ENCODE measurements around the gene CALHM1. TPM values are rescaled to one million over a fixed set of nuclear protein-coding genes. Genes with fewer than 3 reads are reported as not detected.

CALHM1 gene
- total RNA-seq, 1 donor from 2014 or later: not detected

DNA sequence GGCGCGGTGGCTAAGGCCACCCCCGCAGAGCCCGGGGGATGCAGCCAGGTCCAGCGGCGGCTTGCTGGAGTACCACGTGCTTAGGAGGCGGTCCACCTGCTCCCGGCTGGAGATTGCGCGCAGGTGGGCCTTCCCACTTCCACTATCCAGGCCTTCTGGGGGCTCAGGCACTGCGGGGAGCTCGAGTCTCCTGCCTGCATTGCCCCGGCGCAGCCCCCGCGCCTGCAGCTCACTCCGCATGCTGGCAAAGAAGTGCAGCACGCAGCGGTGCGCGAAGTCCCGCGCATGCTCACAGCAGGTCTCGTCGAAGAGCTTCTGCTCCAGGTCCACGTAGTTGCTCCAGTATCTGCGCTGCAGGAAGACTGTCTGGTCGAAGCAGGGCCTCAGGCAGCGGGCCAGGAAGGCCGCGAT is 14.6 kb upstream of the CALHM1 start:
- intact Hi-C loops (cut with DNase I): no loop called here
- no peak for DNase-seq (ENCODE audit: low spot score in 2 of 2)
- no peaks in the 10 kb centered on the region for H3K4me1 ChIP-seq
- no peaks in the 10 kb centered on the region for H3K36me3 ChIP-seq
- H3K27me3 ChIP-seq: no peaks in the 10 kb centered on the region
- H3K27ac ChIP-seq: no peak overlapping the region
- no peaks in the 10 kb centered on the region for H3K9me3 ChIP-seq
- no peak for TF ChIP-seq CTCF (IDR thresholded peaks at IDR 0.05)
- no peak overlapping the region for H3K4me3 ChIP-seq

GRCh38 chr10:103472005-103472404 is 13.3 kb upstream of the CALHM1 start:
- no peak overlapping the region for H3K4me3 ChIP-seq
- H3K4me1 ChIP-seq: no peaks in the 10 kb centered on the region
- H3K27me3 ChIP-seq: no peaks in the 10 kb centered on the region
- intact Hi-C loops (cut with DNase I): no loop called here
- H3K27ac ChIP-seq: peak overlapping the region in 1 of 2 donors; percentile 2
- TF ChIP-seq CTCF (IDR thresholded peaks at IDR 0.05): no peak
- no peak for DNase-seq (ENCODE audit: low spot score in 2 of 2)
- H3K9me3 ChIP-seq: no peaks in the 10 kb centered on the region
- no peaks in the 10 kb centered on the region for H3K36me3 ChIP-seq

GRCh38 chr10:103470761-103471653 is 12.3 kb upstream of the CALHM1 start:
- H3K9me3 ChIP-seq: no peaks in the 10 kb centered on the region
- no peak for TF ChIP-seq CTCF (IDR thresholded peaks at IDR 0.05)
- no peaks in the 10 kb centered on the region for H3K27me3 ChIP-seq
- H3K4me3 ChIP-seq: no peak overlapping the region
- no peaks in the 10 kb centered on the region for H3K4me1 ChIP-seq
- intact Hi-C loops (cut with DNase I): no loop called here
- H3K27ac ChIP-seq: peak overlapping the region in 1 of 2 donors; percentile 12
- no peak for DNase-seq (ENCODE audit: low spot score in 2 of 2)
- no peaks in the 10 kb centered on the region for H3K36me3 ChIP-seq

GRCh38 chr10:103469201-103469600 is 10.5 kb upstream of the CALHM1 start:
- intact Hi-C loops (cut with DNase I): no loop called here

DNA sequence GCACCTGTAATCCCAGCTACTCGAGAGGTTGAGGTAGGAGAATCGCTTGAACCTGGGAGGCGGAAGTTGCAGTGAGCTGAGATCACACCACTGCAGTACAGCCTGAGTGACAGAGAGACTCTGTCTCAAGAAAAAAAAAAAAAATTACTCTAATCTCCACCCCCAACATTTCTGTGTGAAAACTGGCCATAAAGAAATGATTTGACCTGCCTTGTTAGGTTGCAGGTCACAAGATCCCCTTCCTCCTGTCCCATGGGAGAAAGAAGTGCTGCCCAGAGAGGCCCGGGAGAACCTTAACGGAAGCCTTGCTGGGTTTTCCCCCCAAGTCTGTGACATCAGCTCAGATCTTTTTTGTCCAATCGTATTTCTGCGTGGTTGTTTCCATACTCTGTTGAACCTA is 8.7 kb upstream of the CALHM1 start:
- Histone ChIP-seq H3K4me3 (no peak overlapping the region), H3K27ac (no peak overlapping the region), H3K4me1 (no peaks in the 10 kb centered on the region), H3K9me3 (no peaks in the 10 kb centered on the region), H3K36me3 (no peaks in the 10 kb centered on the region), H3K27me3 (no peaks in the 10 kb centered on the region)
- no peak for TF ChIP-seq CTCF (IDR thresholded peaks at IDR 0.05)
- no peak for DNase-seq (ENCODE audit: low spot score in 2 of 2)
- intact Hi-C loops (cut with DNase I): no loop called here

More at GRCh38 chr10:103469201-103469600, 10.5 kb upstream of the CALHM1 start:
- H3K27ac ChIP-seq: no peak overlapping the region
- H3K27me3 ChIP-seq: no peaks in the 10 kb centered on the region
- H3K4me1 ChIP-seq: no peaks in the 10 kb centered on the region
- TF ChIP-seq CTCF (IDR thresholded peaks at IDR 0.05): no peak
- H3K4me3 ChIP-seq: no peak overlapping the region
- H3K9me3 ChIP-seq: no peaks in the 10 kb centered on the region
- H3K36me3 ChIP-seq: no peaks in the 10 kb centered on the region
- no peak for DNase-seq (ENCODE audit: low spot score in 2 of 2)
